ENCODE measurements around the gene PSMB8. TPM values are rescaled to one million over a fixed set of nuclear protein-coding genes. Genes with fewer than 3 reads are reported as not detected.

Gene PSMB8
- 10 to 100 TPM in 5 of 6 donors, 1 to 10 TPM in 1; 7.4 to 40.2 (median 11.8) TPM for total RNA-seq
- polyA plus RNA-seq: 10 to 100 TPM; 27.9 to 35.2 TPM

GRCh38 chr6:32843979-32844838 lies at the start of gene PSMB8:
PSMB8 (minus strand) TSS chr6:32844047; CDS start chr6:32843996, 51 bp downstream.
- FAIRE-seq (no peak), ATAC-seq (peak; percentile 95 to 99 (median 98))
- no peaks in the 10 kb centered on the region for H3K4me1 ChIP-seq

GRCh38 chr6:32890831-32891230 lies 47.0 kb upstream of the PSMB8 start:
- H3K4me3 ChIP-seq: no peak overlapping the region
- 58 to 78% methylated on average over 1 of the region's 1 CpG for WGBS, 2 donors
- no peak overlapping the region for H3K27ac ChIP-seq
- DNase-seq (no peak), FAIRE-seq (no peak), ATAC-seq (no peak)
- intact Hi-C loops (cut with DNase I): no loop called here
- H3K36me3 ChIP-seq: no peaks in the 10 kb centered on the region
- TF ChIP-seq CTCF (IDR thresholded peaks at IDR 0.05): no peak
- H3K27me3 ChIP-seq: no peaks in the 10 kb centered on the region
- H3K4me1 ChIP-seq: peaks cover 5 to 10% (median 6%) of the 10 kb centered on the region in 3 donors
- H3K9me3 ChIP-seq: no peaks in the 10 kb centered on the region

More at GRCh38 chr6:32843979-32844838, at the start of gene PSMB8:
- peaks cover 6 to 7% (median 7%) of the 10 kb centered on the region in 3 donors for H3K36me3 ChIP-seq
- H3K9me3 ChIP-seq: no peaks in the 10 kb centered on the region
- intact Hi-C loops (cut with DNase I): no loop called here
- H3K4me3 ChIP-seq: peak within 1 kb of the TSS; percentile 32 to 92 (median 72)
- TF ChIP-seq CTCF (IDR thresholded peaks at IDR 0.05): no peak
- no peaks in the 10 kb centered on the region for H3K27me3 ChIP-seq
- H3K27ac ChIP-seq: peak within 1 kb of the TSS; percentile 54 to 97 (median 82)
- peak; percentile 91 to 98 (median 96) for DNase-seq
- 0 to 1% methylated on average over 38 to 40 of the region's 40 CpGs for WGBS, 2 donors

- WGBS, 2 donors: 78 to 81% methylated on average over 1 of the region's 1 CpG
Measured at GRCh38 chr6:32889533-32889932, 45.7 kb upstream of the PSMB8 start.

GRCh38 chr6:32888576-32888975 lies 44.7 kb upstream of the PSMB8 start:
- no peak for DNase-seq
- H3K4me3 ChIP-seq: no peak overlapping the region
- FAIRE-seq: no peak
- no peak overlapping the region for H3K27ac ChIP-seq
- WGBS, 2 donors: 89 to 92% methylated on average over 2 of the region's 2 CpGs
- H3K36me3 ChIP-seq: no peaks in the 10 kb centered on the region
- no peak for TF ChIP-seq CTCF (IDR thresholded peaks at IDR 0.05)
- intact Hi-C loops (cut with DNase I): loop anchor here in 2 of 3 donors (5.0 kb wide), 2 partner anchors 59 to 89 kb away; no protein-coding TSS in a partner anchor
- H3K27me3 ChIP-seq: no peaks in the 10 kb centered on the region
- ATAC-seq: no peak
- no peaks in the 10 kb centered on the region for H3K9me3 ChIP-seq
- H3K4me1 ChIP-seq: peaks cover 0 to 5% (median 5%) of the 10 kb centered on the region in 3 donors

More at GRCh38 chr6:32889533-32889932, 45.7 kb upstream of the PSMB8 start:
- no peak overlapping the region for H3K4me3 ChIP-seq
- no peaks in the 10 kb centered on the region for H3K27me3 ChIP-seq
- FAIRE-seq (no peak), DNase-seq (no peak), ATAC-seq (no peak)
- H3K9me3 ChIP-seq: no peaks in the 10 kb centered on the region
- H3K36me3 ChIP-seq: no peaks in the 10 kb centered on the region
- intact Hi-C loops (cut with DNase I): loop anchor here in 2 of 3 donors (5.0 kb wide), 2 partner anchors 58 to 88 kb away; no protein-coding TSS in a partner anchor
- TF ChIP-seq CTCF (IDR thresholded peaks at IDR 0.05): no peak
- H3K27ac ChIP-seq: no peak overlapping the region
- H3K4me1 ChIP-seq: peaks cover 0 to 5% (median 5%) of the 10 kb centered on the region in 3 donors
